ENCODE measurements around the gene NCBP1. TPM values are rescaled to one million over a fixed set of nuclear protein-coding genes. Genes with fewer than 3 reads are reported as not detected.
"Not testable (repeated sequence)": the region's sequence is repeated elsewhere in the genome, so short reads cannot be mapped to it uniquely, and the experiment has no call there.

The NCBP1 gene
- total RNA-seq, 1 donor from 2014 or later, result 34.1 TPM

GRCh38 chr9:97670586-97670985 is 37.0 kb downstream of the NCBP1 start:
- no peak for DNase-seq (ENCODE audit: extremely low read depth, low read depth, low spot score)

GRCh38 chr9:97672403-97672802 is 38.8 kb downstream of the NCBP1 start:
- no peak for DNase-seq (ENCODE audit: extremely low read depth, low read depth, low spot score)

GRCh38 chr9:97673922-97674321 is 40.3 kb downstream of the NCBP1 start:
- DNase-seq (ENCODE audit: extremely low read depth, low read depth, low spot score), result no peak

GRCh38 chr9:97675655-97676054 is 42.0 kb downstream of the NCBP1 start:
- DNase-seq (ENCODE audit: extremely low read depth, low read depth, low spot score), result no peak

- DNase-seq (ENCODE audit: extremely low read depth, low read depth, low spot score), result no peak
These were observed 48.6 kb downstream of the NCBP1 start for GRCh38 chr9:97682242-97682641.

GRCh38 chr9:97688654-97689053 is 55.0 kb downstream of the NCBP1 start:
- DNase-seq (ENCODE audit: extremely low read depth, low read depth, low spot score), result no peak

- DNase-seq (ENCODE audit: extremely low read depth, low read depth, low spot score), result no peak
These were observed 56.0 kb downstream of the NCBP1 start for GRCh38 chr9:97689401-97690180.

- no peak for DNase-seq (ENCODE audit: extremely low read depth, low read depth, low spot score)
These were observed 61.1 kb downstream of the NCBP1 start for GRCh38 chr9:97694769-97695168.

GRCh38 chr9:97695390-97695789 is 61.8 kb downstream of the NCBP1 start:
- DNase-seq (ENCODE audit: extremely low read depth, low read depth, low spot score), result no peak

- no peak for DNase-seq (ENCODE audit: extremely low read depth, low read depth, low spot score)
These were observed 62.6 kb downstream of the NCBP1 start for GRCh38 chr9:97695995-97696802.

- no peak for DNase-seq (ENCODE audit: extremely low read depth, low read depth, low spot score)
These were observed 63.4 kb downstream of the NCBP1 start, which contains the start of gene XPA for GRCh38 chr9:97696803-97697601. TSS of gene XPA (minus strand) at chr9:97697340. CDS start at chr9:97697292, 48 bp downstream.

GRCh38 chr9:97697837-97698236 is 64.2 kb downstream of the NCBP1 start:
- DNase-seq (ENCODE audit: extremely low read depth, low read depth, low spot score), result no peak

- no peak for DNase-seq (ENCODE audit: extremely low read depth, low read depth, low spot score)
These were observed 65.2 kb downstream of the NCBP1 start for GRCh38 chr9:97698865-97699264.

GRCh38 chr9:97699281-97699680 is 65.7 kb downstream of the NCBP1 start:
- not testable (repeated sequence) for DNase-seq (ENCODE audit: extremely low read depth, low read depth, low spot score)

GRCh38 chr9:97699824-97700223 is 66.2 kb downstream of the NCBP1 start:
- DNase-seq (ENCODE audit: extremely low read depth, low read depth, low spot score), result not testable (repeated sequence)

GRCh38 chr9:97703437-97704344 is 70.1 kb downstream of the NCBP1 start:
- DNase-seq (ENCODE audit: extremely low read depth, low read depth, low spot score), result no peak

- DNase-seq (ENCODE audit: extremely low read depth, low read depth, low spot score), result no peak
These were observed 70.7 kb downstream of the NCBP1 start for GRCh38 chr9:97704345-97704677.

- DNase-seq (ENCODE audit: extremely low read depth, low read depth, low spot score), result no peak
These were observed 71.2 kb downstream of the NCBP1 start for GRCh38 chr9:97704851-97705250.

- no peak for DNase-seq (ENCODE audit: extremely low read depth, low read depth, low spot score)
These were observed 71.8 kb downstream of the NCBP1 start for GRCh38 chr9:97705354-97705950.

GRCh38 chr9:97706246-97706645 is 72.6 kb downstream of the NCBP1 start:
- no peak for DNase-seq (ENCODE audit: extremely low read depth, low read depth, low spot score)
